ENCODE results near the gene PDILT. TPM values are rescaled to one million over a fixed set of nuclear protein-coding genes. Genes with fewer than 3 reads are reported as not detected.

Gene PDILT
- total RNA-seq, 1 donor from 2014 or later, result not detected

DNA sequence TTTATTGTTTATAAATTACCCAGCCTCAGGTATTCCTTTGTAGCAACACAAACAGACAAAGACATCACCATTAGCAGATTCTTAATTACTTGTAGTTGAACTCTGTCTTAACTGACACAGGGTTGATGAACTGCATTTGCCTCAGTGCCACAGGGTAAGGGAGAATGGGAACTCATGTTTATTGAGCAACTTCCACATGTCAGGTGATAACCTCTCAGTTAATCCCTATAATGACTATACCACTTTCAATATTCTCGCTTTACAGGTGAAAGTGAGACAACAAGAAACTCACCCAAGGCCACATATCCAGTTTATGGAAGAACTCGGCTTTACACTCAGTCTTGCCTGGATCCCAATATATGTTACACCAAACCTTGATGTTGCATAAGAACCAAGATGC lies 8.6 kb downstream of the PDILT start:
- H3K27me3 Mint-ChIP-seq (ENCODE audit: low read depth), result no peaks in the 10 kb centered on the region
- no peak overlapping the region for H3K27ac Mint-ChIP-seq
- TF ChIP-seq, protein P1, sequence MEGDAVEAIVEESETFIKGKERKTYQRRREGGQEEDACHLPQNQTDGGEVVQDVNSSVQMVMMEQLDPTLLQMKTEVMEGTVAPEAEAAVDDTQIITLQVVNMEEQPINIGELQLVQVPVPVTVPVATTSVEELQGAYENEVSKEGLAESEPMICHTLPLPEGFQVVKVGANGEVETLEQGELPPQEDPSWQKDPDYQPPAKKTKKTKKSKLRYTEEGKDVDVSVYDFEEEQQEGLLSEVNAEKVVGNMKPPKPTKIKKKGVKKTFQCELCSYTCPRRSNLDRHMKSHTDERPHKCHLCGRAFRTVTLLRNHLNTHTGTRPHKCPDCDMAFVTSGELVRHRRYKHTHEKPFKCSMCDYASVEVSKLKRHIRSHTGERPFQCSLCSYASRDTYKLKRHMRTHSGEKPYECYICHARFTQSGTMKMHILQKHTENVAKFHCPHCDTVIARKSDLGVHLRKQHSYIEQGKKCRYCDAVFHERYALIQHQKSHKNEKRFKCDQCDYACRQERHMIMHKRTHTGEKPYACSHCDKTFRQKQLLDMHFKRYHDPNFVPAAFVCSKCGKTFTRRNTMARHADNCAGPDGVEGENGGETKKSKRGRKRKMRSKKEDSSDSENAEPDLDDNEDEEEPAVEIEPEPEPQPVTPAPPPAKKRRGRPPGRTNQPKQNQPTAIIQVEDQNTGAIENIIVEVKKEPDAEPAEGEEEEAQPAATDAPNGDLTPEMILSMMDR (IDR thresholded peaks at IDR 0.05; ENCODE audit: unreplicated experiment), result no peak
- DNase-seq (ENCODE audit: low spot score in 2 of 2, unreplicated experiment in 2 of 2), result no peak
- H3K36me3 Mint-ChIP-seq, result no peaks in the 10 kb centered on the region
- H3K9me3 Mint-ChIP-seq, result no peaks in the 10 kb centered on the region
- no peak overlapping the region for H3K4me3 Mint-ChIP-seq
- H3K4me1 Mint-ChIP-seq, result no peaks in the 10 kb centered on the region

DNA sequence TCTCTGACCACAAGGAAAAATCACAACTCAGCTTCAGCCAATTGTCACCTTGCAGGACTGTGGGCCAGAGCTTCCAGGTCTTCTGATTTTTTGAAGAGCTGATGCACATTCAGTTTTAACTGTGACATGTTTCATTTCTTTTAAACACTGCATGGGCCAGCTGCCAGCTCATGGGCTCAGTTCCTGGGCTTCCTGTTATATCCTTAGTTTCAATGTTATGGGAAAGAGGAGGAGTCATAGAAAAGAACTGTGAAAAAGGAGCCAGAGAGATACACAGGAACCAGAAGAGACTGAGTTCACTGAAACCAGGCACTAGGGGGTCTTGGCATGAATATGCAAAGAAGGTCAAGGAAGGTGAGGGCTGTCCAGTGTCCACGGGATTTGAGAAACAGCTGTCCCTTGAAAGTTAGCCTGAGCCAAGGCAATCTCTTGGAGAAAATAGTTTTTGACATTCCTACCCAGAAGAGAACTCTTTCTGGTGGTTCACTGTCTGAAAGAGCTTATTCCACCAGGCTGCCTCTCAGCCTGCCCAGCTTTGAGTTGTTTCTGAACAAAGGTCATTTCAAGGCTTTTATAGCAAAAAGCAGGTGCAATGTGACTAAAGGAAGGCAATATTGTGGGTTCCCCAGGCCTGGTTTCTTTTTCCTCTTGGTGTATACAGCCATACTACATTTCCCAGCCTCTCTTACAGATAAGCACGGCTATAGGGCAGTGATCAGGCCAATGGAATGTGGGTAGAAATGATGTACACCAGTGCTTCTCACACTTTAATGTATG lies 10.5 kb downstream of the PDILT start:
- H3K27ac Mint-ChIP-seq, result no peak overlapping the region
- H3K4me3 Mint-ChIP-seq, result no peak overlapping the region
- H3K36me3 Mint-ChIP-seq, result no peaks in the 10 kb centered on the region
- no peaks in the 10 kb centered on the region for H3K9me3 Mint-ChIP-seq
- H3K27me3 Mint-ChIP-seq (ENCODE audit: low read depth), result no peaks in the 10 kb centered on the region
- no peak for DNase-seq (ENCODE audit: low spot score in 2 of 2, unreplicated experiment in 2 of 2)
- H3K4me1 Mint-ChIP-seq, result no peaks in the 10 kb centered on the region
- TF ChIP-seq, protein P1 (IDR thresholded peaks at IDR 0.05; ENCODE audit: unreplicated experiment), result no peak

DNA sequence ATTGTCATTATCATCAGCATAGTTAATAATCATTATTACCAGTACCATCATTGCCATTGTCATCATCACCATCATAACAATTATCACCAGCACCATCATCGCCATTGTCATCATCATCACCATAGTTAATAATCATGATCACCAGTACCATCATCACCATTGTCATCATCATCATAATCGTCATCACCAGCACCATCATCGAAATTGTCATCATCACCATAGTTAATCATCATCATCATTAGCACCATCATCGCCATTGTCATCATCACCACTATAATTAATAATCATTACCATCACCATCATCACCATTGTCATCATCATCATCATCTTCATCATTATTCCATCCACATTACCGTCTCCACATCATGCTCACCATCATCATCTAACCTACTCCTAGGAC lies 13.5 kb downstream of the PDILT start:
- H3K4me3 Mint-ChIP-seq, result no peak overlapping the region
- H3K27me3 Mint-ChIP-seq (ENCODE audit: low read depth), result peaks cover 18% of the 10 kb centered on the region
- no peak for DNase-seq (ENCODE audit: low spot score in 2 of 2, unreplicated experiment in 2 of 2)
- H3K27ac Mint-ChIP-seq, result no peak overlapping the region
- no peaks in the 10 kb centered on the region for H3K36me3 Mint-ChIP-seq
- TF ChIP-seq, protein P1 (IDR thresholded peaks at IDR 0.05; ENCODE audit: unreplicated experiment), result no peak
- H3K4me1 Mint-ChIP-seq, result no peaks in the 10 kb centered on the region
- H3K9me3 Mint-ChIP-seq, result no peaks in the 10 kb centered on the region

DNA sequence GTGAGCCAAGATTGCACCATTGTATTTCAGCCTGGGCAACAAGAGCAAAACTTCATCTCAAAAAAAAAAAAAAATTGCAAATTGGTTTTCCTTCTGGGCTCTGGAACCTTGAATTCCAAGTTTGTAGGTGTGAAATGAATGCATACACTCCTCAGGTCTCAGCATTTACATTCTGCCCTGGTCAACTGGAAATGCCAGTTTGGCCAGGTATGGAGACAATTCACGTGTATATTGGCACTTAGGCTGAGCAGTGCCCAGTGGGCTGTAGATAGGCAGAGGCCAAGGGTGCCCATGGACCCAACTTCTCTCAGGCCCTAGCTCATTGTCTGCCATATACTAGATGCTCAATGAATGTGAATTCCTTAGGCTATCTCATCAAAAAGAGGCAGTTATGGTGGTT lies 15.7 kb downstream of the PDILT start:
- H3K27ac Mint-ChIP-seq, result no peak overlapping the region
- TF ChIP-seq, protein P1 (IDR thresholded peaks at IDR 0.05; ENCODE audit: unreplicated experiment), result no peak
- H3K36me3 Mint-ChIP-seq, result no peaks in the 10 kb centered on the region
- no peak for DNase-seq (ENCODE audit: low spot score in 2 of 2, unreplicated experiment in 2 of 2)
- no peaks in the 10 kb centered on the region for H3K9me3 Mint-ChIP-seq
- H3K4me1 Mint-ChIP-seq, result no peaks in the 10 kb centered on the region
- H3K27me3 Mint-ChIP-seq (ENCODE audit: low read depth), result peaks cover 24% of the 10 kb centered on the region
- H3K4me3 Mint-ChIP-seq, result no peak overlapping the region

DNA sequence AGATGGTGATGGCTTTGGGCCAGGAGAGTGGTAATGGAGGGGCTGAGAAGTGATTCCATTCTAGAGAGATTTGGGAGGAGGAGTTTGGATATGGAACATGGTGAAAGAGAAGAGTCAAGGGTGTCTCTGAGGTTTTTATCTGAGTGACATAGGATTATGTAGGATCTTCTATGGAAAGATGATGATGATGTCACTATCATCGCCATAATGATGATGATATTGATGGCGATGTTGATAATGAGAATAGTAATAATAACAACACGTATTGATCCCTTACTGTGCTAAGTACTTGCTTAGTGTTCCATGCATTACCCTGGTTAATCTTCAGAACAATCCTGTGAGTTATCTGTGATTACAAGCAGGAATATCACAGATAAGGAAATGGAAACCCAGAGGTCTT lies 16.6 kb downstream of the PDILT start:
- Mint-ChIP-seq H3K4me1 (no peaks in the 10 kb centered on the region), H3K36me3 (no peaks in the 10 kb centered on the region), H3K4me3 (no peak overlapping the region), H3K27me3 (ENCODE audit: low read depth) (peaks cover 24% of the 10 kb centered on the region), H3K9me3 (no peaks in the 10 kb centered on the region), H3K27ac (no peak overlapping the region)
- TF ChIP-seq, protein P1 (IDR thresholded peaks at IDR 0.05; ENCODE audit: unreplicated experiment), result no peak
- no peak for DNase-seq (ENCODE audit: low spot score in 2 of 2, unreplicated experiment in 2 of 2)

All from mesothelial cell of epicardium (in vitro differentiated cells).